ENCODE results near the gene STUB1.

STUB1 gene

DNA sequence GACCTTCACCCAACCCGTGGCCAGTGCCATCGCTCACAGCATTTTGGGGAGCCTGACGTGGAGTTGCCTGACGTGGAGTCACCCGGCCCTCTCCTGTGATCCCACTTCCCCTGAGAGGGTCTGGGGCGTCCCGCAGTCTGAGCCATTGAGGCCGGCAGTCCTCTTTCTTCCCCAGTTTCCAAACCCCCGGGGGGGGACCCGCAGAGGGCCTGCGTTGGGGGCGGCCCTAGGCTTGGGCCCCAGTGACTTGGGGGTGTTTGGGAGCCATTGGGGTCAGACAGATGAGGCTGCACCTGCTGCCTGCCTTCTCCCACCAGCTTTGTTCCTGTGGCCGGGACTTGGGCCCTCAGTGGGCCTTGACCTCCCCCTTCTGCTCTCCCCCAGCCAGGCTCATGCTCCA lies 10.5 kb upstream of the STUB1 start:
- H3K27ac ChIP-seq, result no peak overlapping the region; the same call in 1 of the 2 replicates

DNA sequence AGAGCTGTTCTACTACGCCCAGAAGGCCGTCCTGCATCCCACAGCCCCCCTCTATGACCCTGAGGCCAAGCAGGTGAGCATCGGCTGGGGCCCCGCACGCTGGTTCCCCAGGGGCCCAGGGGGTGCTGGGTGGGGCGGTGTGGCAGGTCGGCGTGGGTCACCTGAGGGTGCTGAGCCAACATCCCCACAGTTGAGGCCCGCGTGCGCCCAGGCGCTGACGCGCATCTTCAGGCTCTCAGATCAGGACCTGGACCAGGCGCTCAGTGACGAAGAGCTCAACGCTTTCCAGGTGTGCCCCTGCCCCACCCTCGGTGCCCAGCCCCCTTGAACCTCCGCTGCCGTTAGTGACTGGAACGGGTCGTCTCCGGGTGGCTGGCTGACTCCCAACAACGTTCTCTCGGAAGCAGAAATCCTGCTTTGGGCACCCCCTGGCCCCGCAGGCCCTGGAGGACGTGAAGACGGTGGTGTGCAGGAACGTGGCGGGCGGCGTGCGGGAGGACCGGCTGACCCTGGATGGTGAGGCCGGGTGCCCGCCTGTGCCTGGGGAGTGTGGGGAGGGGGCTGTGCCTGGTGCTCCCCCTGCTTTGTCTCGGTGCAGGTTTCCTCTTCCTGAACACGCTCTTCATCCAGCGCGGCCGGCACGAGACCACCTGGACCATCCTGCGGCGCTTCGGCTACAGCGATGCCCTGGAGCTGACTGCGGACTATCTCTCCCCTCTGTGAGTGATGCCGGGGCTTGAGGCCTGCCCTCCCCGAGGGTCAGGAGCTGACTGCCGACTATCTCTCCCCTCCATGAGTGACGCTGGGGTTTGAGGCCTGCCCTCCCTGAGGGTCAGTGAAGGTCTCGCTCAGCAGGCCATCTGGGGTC lies 9.5 kb upstream of the STUB1 start:
- no peak for TF ChIP-seq ZFX (IDR thresholded peaks at IDR 0.05)
- TF ChIP-seq, protein P1, sequence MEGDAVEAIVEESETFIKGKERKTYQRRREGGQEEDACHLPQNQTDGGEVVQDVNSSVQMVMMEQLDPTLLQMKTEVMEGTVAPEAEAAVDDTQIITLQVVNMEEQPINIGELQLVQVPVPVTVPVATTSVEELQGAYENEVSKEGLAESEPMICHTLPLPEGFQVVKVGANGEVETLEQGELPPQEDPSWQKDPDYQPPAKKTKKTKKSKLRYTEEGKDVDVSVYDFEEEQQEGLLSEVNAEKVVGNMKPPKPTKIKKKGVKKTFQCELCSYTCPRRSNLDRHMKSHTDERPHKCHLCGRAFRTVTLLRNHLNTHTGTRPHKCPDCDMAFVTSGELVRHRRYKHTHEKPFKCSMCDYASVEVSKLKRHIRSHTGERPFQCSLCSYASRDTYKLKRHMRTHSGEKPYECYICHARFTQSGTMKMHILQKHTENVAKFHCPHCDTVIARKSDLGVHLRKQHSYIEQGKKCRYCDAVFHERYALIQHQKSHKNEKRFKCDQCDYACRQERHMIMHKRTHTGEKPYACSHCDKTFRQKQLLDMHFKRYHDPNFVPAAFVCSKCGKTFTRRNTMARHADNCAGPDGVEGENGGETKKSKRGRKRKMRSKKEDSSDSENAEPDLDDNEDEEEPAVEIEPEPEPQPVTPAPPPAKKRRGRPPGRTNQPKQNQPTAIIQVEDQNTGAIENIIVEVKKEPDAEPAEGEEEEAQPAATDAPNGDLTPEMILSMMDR (conservative IDR thresholded peaks at IDR 0.05), result no peak

More for the DNA sequence above, 10.5 kb upstream of the STUB1 start:
- TF ChIP-seq ZFX (IDR thresholded peaks at IDR 0.05), result no peak
- TF ChIP-seq, protein P1 (conservative IDR thresholded peaks at IDR 0.05), result no peak

DNA sequence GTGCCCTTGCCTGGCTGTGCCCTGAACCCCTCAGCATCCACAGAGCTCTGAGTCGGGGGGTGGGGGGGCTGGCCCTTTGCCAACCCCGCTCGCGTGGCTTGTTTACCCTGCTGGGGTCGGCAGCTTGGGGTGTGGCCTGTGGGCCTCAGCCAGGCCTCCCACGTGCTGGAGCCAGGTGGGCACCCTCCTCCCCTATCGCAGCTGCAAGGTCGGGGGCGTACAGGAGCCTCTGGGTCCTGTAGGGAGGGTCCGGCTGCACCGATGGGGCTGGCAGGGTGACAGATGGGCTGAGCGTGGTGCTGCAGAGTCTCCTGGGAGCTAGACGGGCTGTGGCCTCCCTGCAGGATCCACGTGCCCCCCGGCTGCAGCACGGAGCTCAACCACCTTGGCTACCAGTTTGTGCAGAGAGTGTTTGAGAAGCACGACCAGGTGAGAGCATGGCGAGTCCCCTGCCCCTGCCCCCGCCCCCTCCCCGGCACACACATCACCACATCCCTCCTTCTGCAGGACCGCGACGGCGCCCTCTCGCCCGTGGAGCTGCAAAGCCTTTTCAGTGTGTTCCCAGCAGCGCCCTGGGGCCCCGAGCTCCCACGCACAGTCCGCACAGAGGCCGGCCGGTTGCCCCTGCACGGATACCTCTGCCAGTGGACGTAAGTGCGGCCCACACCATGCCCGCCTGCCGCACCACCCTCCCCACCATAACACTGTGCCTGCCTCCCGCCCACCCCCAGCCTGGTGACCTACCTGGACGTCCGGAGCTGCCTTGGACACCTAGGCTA lies 8.7 kb upstream of the STUB1 start:
- TF ChIP-seq ZFX (IDR thresholded peaks at IDR 0.05), result no peak
- TF ChIP-seq, protein P1 (conservative IDR thresholded peaks at IDR 0.05), result no peak
- H3K27ac ChIP-seq, result no peak overlapping the region

More for the DNA sequence above, 9.5 kb upstream of the STUB1 start:
- H3K27ac ChIP-seq, result no peak overlapping the region

DNA sequence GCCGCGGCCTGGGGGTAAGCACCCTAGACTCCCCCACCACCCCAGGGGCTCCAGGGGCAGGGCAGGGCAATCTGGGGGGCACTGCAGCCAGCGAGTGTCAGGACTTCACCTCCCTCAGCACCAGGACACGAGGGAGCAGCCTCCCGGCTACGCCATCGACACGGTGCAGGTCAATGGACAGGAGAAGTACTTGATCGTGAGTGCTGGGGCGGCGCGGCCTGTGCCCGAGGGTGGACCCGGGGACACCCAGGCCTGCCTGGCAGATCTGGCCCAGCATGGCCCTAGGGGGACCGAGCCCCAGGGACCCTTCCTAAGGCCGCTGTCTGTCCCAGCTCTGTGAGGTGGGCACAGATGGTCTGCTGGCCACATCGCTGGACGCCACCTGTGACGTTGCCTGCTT lies 7.8 kb upstream of the STUB1 start:
- no peak for TF ChIP-seq ZFX (IDR thresholded peaks at IDR 0.05)
- TF ChIP-seq, protein P1 (conservative IDR thresholded peaks at IDR 0.05), result no peak
- H3K27ac ChIP-seq, result no peak overlapping the region

DNA sequence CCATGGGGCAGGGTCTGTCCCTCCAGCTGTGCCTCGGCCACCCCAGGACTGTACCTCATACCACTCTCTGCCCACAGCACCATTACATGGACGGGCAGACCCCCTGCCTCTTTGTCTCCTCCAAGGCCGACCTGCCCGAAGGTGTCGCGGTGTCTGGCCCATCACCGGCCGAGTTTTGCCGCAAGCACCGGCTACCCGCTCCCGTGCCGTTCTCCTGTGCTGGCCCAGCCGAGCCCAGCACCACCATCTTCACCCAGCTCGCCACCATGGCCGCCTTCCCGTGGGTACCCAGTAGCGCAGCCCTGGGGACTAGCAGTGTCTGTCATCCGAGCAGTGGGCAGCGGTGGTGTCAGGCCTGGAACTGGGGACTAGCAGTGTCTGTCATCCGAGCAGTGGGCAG lies 7.4 kb upstream of the STUB1 start:
- TF ChIP-seq ZFX (IDR thresholded peaks at IDR 0.05), result no peak
- TF ChIP-seq, protein P1 (conservative IDR thresholded peaks at IDR 0.05), result no peak
- no peak overlapping the region for H3K27ac ChIP-seq

DNA sequence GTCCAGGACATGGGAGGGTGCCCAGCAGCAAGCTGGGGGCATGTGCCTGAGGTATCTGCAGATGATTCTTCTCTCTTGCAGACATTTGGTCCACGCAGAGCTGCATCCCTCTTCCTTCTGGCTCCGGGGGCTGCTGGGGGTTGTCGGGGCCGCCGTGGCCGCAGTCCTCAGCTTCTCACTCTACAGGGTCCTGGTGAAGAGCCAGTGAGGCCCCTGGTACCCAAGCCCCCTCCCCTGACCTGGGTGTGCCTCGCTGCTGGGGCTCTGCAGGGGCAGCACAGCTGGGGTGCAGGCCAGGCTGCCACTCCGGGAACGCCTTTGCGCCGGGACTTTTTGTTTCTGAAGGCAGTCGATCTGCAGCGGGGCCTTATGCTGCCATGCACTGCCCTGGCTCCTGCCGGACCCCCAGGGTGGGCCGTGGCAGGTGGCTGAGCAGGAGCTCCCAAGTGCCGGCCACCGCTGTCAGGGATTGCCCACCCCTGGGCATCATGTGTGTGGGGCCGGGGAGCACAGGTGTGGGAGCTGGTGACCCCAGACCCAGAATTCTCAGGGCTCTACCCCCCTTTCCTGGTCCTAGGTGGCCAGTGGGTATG lies 6.7 kb upstream of the STUB1 start:
- H3K27ac ChIP-seq, result no peak overlapping the region

More for the DNA sequence above, 6.7 kb upstream of the STUB1 start:
- TF ChIP-seq, protein P1 (conservative IDR thresholded peaks at IDR 0.05), result no peak
- TF ChIP-seq ZFX (IDR thresholded peaks at IDR 0.05), result no peak

Measured in C4-2B (cell line).